Thyroid gland (tissue), 4 donors: ENCODE results near the gene AGAP2.

Experiments
- CTCF ChIP-seq, 6 experiments: fragments of 200-600 bp in 3 of 6; fragments of 450-650 bp in 3 of 6; sonication (generic) in 3 of 6; IDR thresholded peaks; one replicate each; pipeline ENCODE4 v1.5.1; 2016 to 2019; ENCODE audit warnings: antibody characterized with exemption in 6 of 6, mild to moderate bottlenecking in 2 of 6, inconsistent platforms in 1 of 6, moderate library complexity in 1 of 6
- POLR2A ChIP-seq, 2 donors: fragments of 450-650 bp; IDR thresholded peaks; one replicate each; pipeline ENCODE4 v1.6.1; 2017; ENCODE audit warnings: antibody characterized with exemption in 2 of 2, mild to moderate bottlenecking in 2 of 2, moderate library complexity in 1 of 2

GRCh38 chr12:57751432-57751787 lies 12.9 kb upstream of the AGAP2 start:
- TF ChIP-seq CTCF (IDR thresholded peaks at IDR 0.05), result no peak
- no peak for TF ChIP-seq POLR2A (IDR thresholded peaks at IDR 0.05)
